Mesendoderm (in vitro differentiated cells): Measurements from ENCODE around the gene SPATA13.

Experiments
- DNase-seq: peaks from one replicate; pipeline ENCODE4 v3.0.0; 2013
- H2AK5ac ChIP-seq: 2 replicates; pipeline ENCODE4 v1.6.1; 2013; ENCODE audit warnings: low read length, inconsistent platforms
- H2BK120ac ChIP-seq: 2 replicates; pipeline ENCODE4 v1.6.1; 2013; ENCODE audit warnings: low read depth, mild to moderate bottlenecking, low read length, moderate library complexity, mixed read lengths
- H2BK15ac ChIP-seq: replicated peaks from 2 replicates; pipeline ENCODE4 v1.6.1; 2013; ENCODE audit warnings: low read depth, mild to moderate bottlenecking, moderate library complexity
- H2BK5ac ChIP-seq: 2 replicates; pipeline ENCODE4 v1.6.1; 2013; ENCODE audit warnings: low read length, inconsistent platforms
- H3K18ac ChIP-seq: 2 replicates; pipeline ENCODE4 v1.6.1; 2013; ENCODE audit warnings: mild to moderate bottlenecking, low read length, mixed read lengths
- H3K23ac ChIP-seq: one replicate; pipeline ENCODE4 v1.6.1; 2013; ENCODE audit warnings: low read length
- H3K27ac ChIP-seq: 2 replicates; pipeline ENCODE4 v1.5.1; 2013; ENCODE audit warnings: low read depth, mild to moderate bottlenecking, inconsistent platforms, low read length, moderate library complexity
- H3K27me3 ChIP-seq: 2 replicates; pipeline ENCODE4 v1.6.1; 2013; ENCODE audit warnings: low read length, control low read depth, mild to moderate bottlenecking, inconsistent platforms; ENCODE audit not compliant: insufficient read depth, poor library complexity
- H3K36me3 ChIP-seq: 2 replicates; pipeline ENCODE4 v1.6.1; 2013; ENCODE audit warnings: low read length, inconsistent platforms; ENCODE audit not compliant: control insufficient read depth, insufficient read depth
- H3K4ac ChIP-seq: one replicate; pipeline ENCODE4 v1.6.1; 2013; ENCODE audit warnings: low read depth, mild to moderate bottlenecking, low read length, moderate library complexity
- H3K4me1 ChIP-seq: 2 replicates; pipeline ENCODE4 v1.6.1; 2013; ENCODE audit warnings: low read depth, low read length, inconsistent platforms; ENCODE audit not compliant: control insufficient read depth
- H3K4me2 ChIP-seq: 2 replicates; pipeline ENCODE4 v1.6.1; 2013; ENCODE audit warnings: low read length
- H3K4me3 ChIP-seq: 2 replicates; pipeline ENCODE4 v1.5.1; 2013; ENCODE audit warnings: mild to moderate bottlenecking, low read length
- H3K56ac ChIP-seq: one replicate; pipeline ENCODE4 v1.6.1; 2013; ENCODE audit warnings: low read length
- H3K79me1 ChIP-seq: 2 replicates; pipeline ENCODE4 v1.6.1; 2013; ENCODE audit warnings: low read length, inconsistent platforms
- H3K79me2 ChIP-seq: 2 replicates; pipeline ENCODE4 v1.6.1; 2013; ENCODE audit warnings: mild to moderate bottlenecking, low read length; ENCODE audit not compliant: control insufficient read depth, insufficient read depth
- H3K9ac ChIP-seq: 2 replicates; pipeline ENCODE4 v1.6.1; 2013; ENCODE audit warnings: low read length, inconsistent platforms
- H4K5ac ChIP-seq: one replicate; pipeline ENCODE4 v1.6.1; 2013; ENCODE audit warnings: low read length
- H4K8ac ChIP-seq: one replicate; pipeline ENCODE4 v1.6.1; 2013; ENCODE audit warnings: low read depth, mild to moderate bottlenecking, control low read depth, low read length, moderate library complexity
- WGBS: extraction: QIAGEN DNeasy Blood & Tissue Kit; methylation state at CpG from one replicate; pipeline ENCODE4 v1.1.7; 2013; ENCODE audit warnings: low lambda C conversion rate, missing lambda C conversion rate; ENCODE audit not compliant: insufficient coverage; ENCODE audit errors: extremely low coverage; 5-methylcytosine and 5-hydroxymethylcytosine counted together

SPATA13 gene

DNA sequence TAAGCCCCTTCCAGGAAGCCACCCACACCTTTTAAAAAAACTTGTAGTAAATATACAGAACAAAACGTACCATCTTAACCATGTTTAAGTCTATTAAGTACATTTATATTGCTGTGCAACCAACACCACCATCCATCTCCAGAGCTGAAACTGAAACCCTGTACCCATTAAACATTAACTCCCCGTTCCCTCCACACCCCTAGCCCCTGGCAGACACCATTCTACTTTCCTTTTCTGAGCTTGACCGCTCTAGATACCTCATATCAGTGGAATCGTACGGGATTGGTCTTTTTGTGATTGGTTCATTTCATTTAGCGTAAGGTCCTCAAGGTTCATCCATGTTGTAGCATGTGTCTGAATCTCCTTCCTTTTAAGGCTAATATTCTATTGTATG, 13.0 kb upstream of the SPATA13 start:
- H3K27me3 ChIP-seq = no peaks in the 10 kb centered on the region
- no peak overlapping the region for H3K4me3 ChIP-seq
- H2BK5ac ChIP-seq = no peak overlapping the region
- H3K79me1 ChIP-seq = no peaks in the 10 kb centered on the region
- H2BK120ac ChIP-seq = no peak overlapping the region
- H3K9ac ChIP-seq = no peak overlapping the region
- no peak overlapping the region for H3K18ac ChIP-seq
- H4K8ac ChIP-seq = no peak overlapping the region
- no peak overlapping the region for H2BK15ac ChIP-seq
- no peak overlapping the region for H4K5ac ChIP-seq
- H3K4ac ChIP-seq = no peak overlapping the region
- H3K4me2 ChIP-seq = no peak overlapping the region
- H3K23ac ChIP-seq = no peak overlapping the region
- no peak overlapping the region for H2AK5ac ChIP-seq
- WGBS = no CpG with 5 or more reads among the region's 6 CpGs
- H3K56ac ChIP-seq = no peak overlapping the region
- no peak overlapping the region for H3K27ac ChIP-seq
- no peak for DNase-seq
- H3K36me3 ChIP-seq = no peaks in the 10 kb centered on the region
- no peaks in the 10 kb centered on the region for H3K79me2 ChIP-seq
- peaks cover 32% of the 10 kb centered on the region for H3K4me1 ChIP-seq

DNA sequence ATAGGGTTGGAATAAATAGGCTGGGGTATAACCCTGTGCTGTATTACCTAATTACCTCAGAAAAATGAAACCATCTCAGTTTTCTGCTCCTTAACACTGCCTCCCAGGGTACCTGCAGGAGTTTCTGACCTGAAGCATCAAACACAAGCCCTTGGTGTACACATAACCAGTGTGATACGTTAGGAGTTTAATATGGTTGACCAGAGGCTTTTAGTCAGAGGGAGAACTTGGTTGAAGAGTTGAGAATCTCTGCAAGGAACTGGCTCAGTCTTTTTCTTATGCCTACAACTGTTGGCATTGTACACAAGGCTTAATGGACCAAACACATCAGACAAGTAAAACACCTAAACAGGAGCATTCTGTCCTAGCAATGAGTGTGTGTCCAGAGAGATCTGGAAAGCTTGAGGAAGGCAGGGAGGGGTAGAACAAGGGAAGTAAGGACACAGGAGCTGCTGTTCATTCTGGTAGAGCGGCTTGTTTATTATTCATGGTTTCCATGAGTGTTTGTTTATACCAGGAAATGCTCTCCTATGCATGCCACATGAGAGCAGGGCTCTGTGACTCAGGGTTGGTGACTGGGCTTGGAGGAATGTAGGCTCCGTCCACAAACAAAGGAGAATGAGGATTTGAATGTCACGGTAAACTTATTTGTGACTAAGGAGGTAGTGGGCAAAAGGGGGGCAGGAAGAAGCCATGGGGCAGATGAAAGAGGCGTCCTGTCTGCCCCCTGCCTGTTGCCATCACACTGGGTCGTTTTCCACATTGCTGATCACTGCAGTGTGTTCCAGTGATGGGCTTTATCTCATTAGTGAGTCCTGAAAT, 11.9 kb upstream of the SPATA13 start:
- no peak overlapping the region for H3K4me3 ChIP-seq
- H2BK5ac ChIP-seq = peak overlapping the region; percentile 71
- H2BK120ac ChIP-seq = peak overlapping the region; percentile 6
- H4K5ac ChIP-seq = no peak overlapping the region
- H3K27ac ChIP-seq = peak overlapping the region; percentile 42
- no peaks in the 10 kb centered on the region for H3K79me1 ChIP-seq
- peak overlapping the region; percentile 72 for H3K56ac ChIP-seq
- H3K18ac ChIP-seq = peak overlapping the region; percentile 35
- H3K4ac ChIP-seq = no peak overlapping the region
- no peaks in the 10 kb centered on the region for H3K36me3 ChIP-seq
- H2BK15ac ChIP-seq = no peak overlapping the region
- H3K23ac ChIP-seq = no peak overlapping the region
- no CpG with 5 or more reads among the region's 6 CpGs for WGBS
- no peak overlapping the region for H2AK5ac ChIP-seq
- H3K4me2 ChIP-seq = no peak overlapping the region
- H4K8ac ChIP-seq = no peak overlapping the region
- no peaks in the 10 kb centered on the region for H3K79me2 ChIP-seq
- H3K27me3 ChIP-seq = no peaks in the 10 kb centered on the region
- peak; percentile 99 for DNase-seq
- peaks cover 35% of the 10 kb centered on the region for H3K4me1 ChIP-seq
- H3K9ac ChIP-seq = no peak overlapping the region

DNA sequence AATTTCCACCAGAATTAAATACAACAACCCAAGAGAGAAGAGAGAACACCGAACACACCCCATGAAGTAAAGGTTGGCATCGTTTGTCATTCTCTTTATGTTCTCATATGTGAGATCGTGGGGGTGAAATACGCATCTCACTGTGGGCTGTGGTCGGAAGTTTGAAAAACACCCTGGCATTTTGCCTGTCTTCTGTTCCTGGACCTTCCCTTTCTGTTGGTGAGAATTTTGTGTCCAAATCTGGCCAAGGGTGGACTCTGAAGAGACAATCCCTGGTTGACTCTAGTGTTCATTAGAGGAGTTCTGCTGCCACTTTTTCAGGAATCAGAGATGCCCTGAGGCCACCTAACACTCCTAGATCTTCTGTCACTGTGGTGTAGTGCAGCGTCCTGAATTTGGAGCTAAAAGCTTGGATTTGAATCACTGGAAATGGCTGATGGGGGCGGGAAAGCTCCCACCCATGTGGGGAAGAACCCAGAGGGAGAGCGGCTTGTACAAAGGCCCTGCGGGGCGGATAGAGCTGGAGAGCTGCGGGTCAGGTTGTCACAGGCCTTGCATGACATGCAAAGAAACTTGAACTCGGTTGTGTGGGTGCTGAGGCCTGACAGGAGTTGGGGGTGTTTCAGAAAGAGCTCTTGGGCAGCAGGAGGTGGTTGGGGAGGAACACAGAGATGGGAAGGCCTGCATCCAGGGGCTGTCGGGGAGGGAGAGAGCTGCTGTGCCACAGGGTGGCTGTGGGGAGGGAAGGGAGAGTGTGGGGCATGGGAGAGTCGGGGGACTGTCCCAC, 11.1 kb upstream of the SPATA13 start:
- H2AK5ac ChIP-seq = peak overlapping the region; percentile 60
- peak overlapping the region; percentile 33 for H3K18ac ChIP-seq
- no peak overlapping the region for H4K8ac ChIP-seq
- no peak overlapping the region for H3K4me3 ChIP-seq
- no peak overlapping the region for H3K9ac ChIP-seq
- H2BK15ac ChIP-seq = no peak overlapping the region
- no peak overlapping the region for H3K23ac ChIP-seq
- H3K56ac ChIP-seq = peak overlapping the region; percentile 75
- peak overlapping the region; percentile 69 for H2BK5ac ChIP-seq
- H4K5ac ChIP-seq = no peak overlapping the region
- H3K36me3 ChIP-seq = no peaks in the 10 kb centered on the region
- no CpG with 5 or more reads among the region's 14 CpGs for WGBS
- H3K79me2 ChIP-seq = no peaks in the 10 kb centered on the region
- peak overlapping the region; percentile 42 for H3K27ac ChIP-seq
- H3K79me1 ChIP-seq = no peaks in the 10 kb centered on the region
- H3K4me1 ChIP-seq = peaks cover 35% of the 10 kb centered on the region
- no peaks in the 10 kb centered on the region for H3K27me3 ChIP-seq
- no peak for DNase-seq
- no peak overlapping the region for H3K4ac ChIP-seq
- H2BK120ac ChIP-seq = no peak overlapping the region
- H3K4me2 ChIP-seq = no peak overlapping the region

DNA sequence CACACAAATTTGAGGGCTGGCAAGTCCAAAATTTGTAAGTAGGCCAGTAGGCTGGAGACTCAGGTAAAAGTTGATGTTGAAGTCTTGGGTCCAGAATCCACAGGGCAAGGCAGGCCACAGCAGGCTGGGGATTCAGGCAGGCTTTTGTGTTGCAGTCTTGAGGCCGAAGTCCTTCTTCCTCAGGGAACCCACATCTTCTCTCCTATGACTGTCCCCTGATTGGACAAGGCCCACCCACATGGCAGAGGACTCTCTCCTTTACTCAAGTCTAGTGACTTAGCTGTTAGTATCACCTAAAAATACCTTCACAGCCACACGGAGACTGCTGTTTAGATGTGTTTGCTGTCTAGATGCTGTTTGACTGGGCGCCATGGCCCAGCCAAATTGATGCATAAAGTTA, 9.9 kb upstream of the SPATA13 start:
- Histone ChIP-seq H2BK120ac (no peak overlapping the region), H3K79me1 (no peaks in the 10 kb centered on the region), H3K27me3 (no peaks in the 10 kb centered on the region), H3K4ac (peak overlapping the region; percentile 77), H3K18ac (no peak overlapping the region), H3K9ac (no peak overlapping the region), H3K4me3 (no peak overlapping the region), H4K8ac (no peak overlapping the region), H3K4me2 (no peak overlapping the region), H2BK15ac (no peak overlapping the region), H4K5ac (no peak overlapping the region), H3K23ac (no peak overlapping the region), H3K27ac (no peak overlapping the region), H3K79me2 (no peaks in the 10 kb centered on the region), H2BK5ac (no peak overlapping the region), H3K36me3 (no peaks in the 10 kb centered on the region), H3K4me1 (peaks cover 27% of the 10 kb centered on the region), H2AK5ac (no peak overlapping the region), H3K56ac (peak overlapping the region; percentile 36)
- no peak for DNase-seq
- WGBS = no CpG with 5 or more reads among the region's 3 CpGs

DNA sequence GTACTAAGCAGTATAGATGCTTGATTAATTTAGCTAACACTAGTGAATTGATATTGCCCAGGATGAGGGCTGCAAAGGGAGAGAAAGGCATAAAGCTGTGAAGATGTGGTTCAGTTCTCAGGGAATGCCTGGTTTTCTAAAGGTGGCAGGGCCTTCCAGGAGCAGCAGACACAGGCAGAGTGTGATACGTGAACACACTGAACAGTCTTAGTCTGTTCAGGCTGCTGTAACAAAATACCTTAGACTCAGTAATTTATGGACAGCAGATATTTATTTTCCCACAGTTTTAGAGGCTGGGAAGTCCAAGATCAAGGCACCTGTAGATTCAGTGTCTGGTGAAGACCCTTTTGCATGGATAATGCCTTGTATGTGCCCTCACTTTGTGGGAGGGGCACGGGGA, 8.7 kb upstream of the SPATA13 start:
- H3K4me2 ChIP-seq = no peak overlapping the region

More for the DNA sequence above, 8.7 kb upstream of the SPATA13 start:
- no CpG with 5 or more reads among the region's 2 CpGs for WGBS
- no peak for DNase-seq
- H3K27ac ChIP-seq = no peak overlapping the region
- no peak overlapping the region for H2BK15ac ChIP-seq
- H3K56ac ChIP-seq = peak overlapping the region; percentile 27
- peak overlapping the region; percentile 34 for H2BK5ac ChIP-seq
- H4K5ac ChIP-seq = no peak overlapping the region
- no peak overlapping the region for H2BK120ac ChIP-seq
- H4K8ac ChIP-seq = no peak overlapping the region
- no peaks in the 10 kb centered on the region for H3K79me2 ChIP-seq
- H3K18ac ChIP-seq = peak overlapping the region; percentile 10
- H3K9ac ChIP-seq = no peak overlapping the region
- no peak overlapping the region for H3K4me3 ChIP-seq
- no peak overlapping the region for H3K23ac ChIP-seq
- peak overlapping the region; percentile 49 for H3K4ac ChIP-seq
- H3K4me1 ChIP-seq = peaks cover 20% of the 10 kb centered on the region
- no peak overlapping the region for H2AK5ac ChIP-seq
- H3K79me1 ChIP-seq = no peaks in the 10 kb centered on the region
- no peaks in the 10 kb centered on the region for H3K36me3 ChIP-seq
- H3K27me3 ChIP-seq = no peaks in the 10 kb centered on the region
